ENCODE measurements around the gene SLC25A19.

SLC25A19 gene

GRCh38 chr17:75267411-75268232 lies 21.6 kb downstream of the SLC25A19 start:
- H3K36me3 ChIP-seq (ENCODE audit: low read depth) = peaks cover 36% of the 10 kb centered on the region
- H3K4me3 ChIP-seq (ENCODE audit: severe bottlenecking) = no peak overlapping the region
- H3K27me3 ChIP-seq (ENCODE audit: insufficient read depth, poor library complexity, severe bottlenecking) = no peaks in the 10 kb centered on the region
- DNase-seq (ENCODE audit: low spot score) (no peak), ATAC-seq (ENCODE audit: low read depth) (no peak)
- H3K4me1 ChIP-seq (ENCODE audit: insufficient read depth, poor library complexity, severe bottlenecking) = peaks cover 3% of the 10 kb centered on the region
- no peak for TF ChIP-seq CTCF (IDR thresholded peaks at IDR 0.05; ENCODE audit: poor library complexity, severe bottlenecking)
- no peak overlapping the region for H3K27ac ChIP-seq (ENCODE audit: poor library complexity, severe bottlenecking)
- no peaks in the 10 kb centered on the region for H3K9me3 ChIP-seq (ENCODE audit: severe bottlenecking)

- no peak overlapping the region for H3K4me3 ChIP-seq (ENCODE audit: severe bottlenecking)
- no peak for DNase-seq (ENCODE audit: low spot score)
- H3K27me3 ChIP-seq (ENCODE audit: insufficient read depth, poor library complexity, severe bottlenecking) = no peaks in the 10 kb centered on the region
- H3K9me3 ChIP-seq (ENCODE audit: severe bottlenecking) = no peaks in the 10 kb centered on the region
- peaks cover 3% of the 10 kb centered on the region for H3K4me1 ChIP-seq (ENCODE audit: insufficient read depth, poor library complexity, severe bottlenecking)
- H3K27ac ChIP-seq (ENCODE audit: poor library complexity, severe bottlenecking) = no peak overlapping the region
- H3K36me3 ChIP-seq (ENCODE audit: low read depth) = peaks cover 36% of the 10 kb centered on the region
- no peak for ATAC-seq (ENCODE audit: low read depth)
- no peak for TF ChIP-seq CTCF (IDR thresholded peaks at IDR 0.05; ENCODE audit: poor library complexity, severe bottlenecking)
Measured at GRCh38 chr17:75267153-75267410, 22.2 kb downstream of the SLC25A19 start.

- no peak overlapping the region for H3K4me3 ChIP-seq (ENCODE audit: severe bottlenecking)
- peaks cover 3% of the 10 kb centered on the region for H3K4me1 ChIP-seq (ENCODE audit: insufficient read depth, poor library complexity, severe bottlenecking)
- peaks cover 36% of the 10 kb centered on the region for H3K36me3 ChIP-seq (ENCODE audit: low read depth)
- H3K9me3 ChIP-seq (ENCODE audit: severe bottlenecking) = no peaks in the 10 kb centered on the region
- no peak overlapping the region for H3K27ac ChIP-seq (ENCODE audit: poor library complexity, severe bottlenecking)
- H3K27me3 ChIP-seq (ENCODE audit: insufficient read depth, poor library complexity, severe bottlenecking) = no peaks in the 10 kb centered on the region
- ATAC-seq (ENCODE audit: low read depth) (no peak), DNase-seq (ENCODE audit: low spot score) (no peak)
- no peak for TF ChIP-seq CTCF (IDR thresholded peaks at IDR 0.05; ENCODE audit: poor library complexity, severe bottlenecking)
Measured at GRCh38 chr17:75266316-75267152, 22.7 kb downstream of the SLC25A19 start.

- no peak for DNase-seq (ENCODE audit: low spot score)
- no peaks in the 10 kb centered on the region for H3K27me3 ChIP-seq (ENCODE audit: insufficient read depth, poor library complexity, severe bottlenecking)
- H3K9me3 ChIP-seq (ENCODE audit: severe bottlenecking) = no peaks in the 10 kb centered on the region
- ATAC-seq (ENCODE audit: low read depth) = no peak
- H3K27ac ChIP-seq (ENCODE audit: poor library complexity, severe bottlenecking) = no peak overlapping the region
- peaks cover 3% of the 10 kb centered on the region for H3K4me1 ChIP-seq (ENCODE audit: insufficient read depth, poor library complexity, severe bottlenecking)
- peaks cover 36% of the 10 kb centered on the region for H3K36me3 ChIP-seq (ENCODE audit: low read depth)
- no peak for TF ChIP-seq CTCF (IDR thresholded peaks at IDR 0.05; ENCODE audit: poor library complexity, severe bottlenecking)
- no peak overlapping the region for H3K4me3 ChIP-seq (ENCODE audit: severe bottlenecking)
Measured at GRCh38 chr17:75265614-75266315, 23.5 kb downstream of the SLC25A19 start.
